HG02970 (cell line): ENCODE measurements around the gene ZNF580.

Experiments used
- ATAC-seq: cut with Tn5 transposase; IDR thresholded peaks from one replicate; pipeline ENCODE4 v1.9.1; 2021; ENCODE audit warnings: mild to moderate bottlenecking, moderate library complexity, moderate number of reproducible peaks; ENCODE audit not compliant: unreplicated experiment, low FRiP score

ZNF580 gene

GRCh38 chr19:55674841-55675660 lies 34.2 kb downstream of the ZNF580 start, which contains the start of gene EPN1:
Gene EPN1, plus strand, starts transcription at chr19:55675226. Its CDS starts 3,402 bp downstream, at chr19:55678628.
- ATAC-seq: peak; percentile 70

- no peak for ATAC-seq
These were observed 35.0 kb downstream of the ZNF580 start for GRCh38 chr19:55675661-55676354.

- no peak for ATAC-seq
These were observed 35.6 kb downstream of the ZNF580 start for GRCh38 chr19:55676383-55676782.

GRCh38 chr19:55676889-55677505 lies 36.2 kb downstream of the ZNF580 start:
- no peak for ATAC-seq

- ATAC-seq: no peak
These were observed 36.8 kb downstream of the ZNF580 start for GRCh38 chr19:55677572-55678028.

GRCh38 chr19:55678121-55678671 lies 37.4 kb downstream of the ZNF580 start:
- peak; percentile 50 for ATAC-seq

GRCh38 chr19:55679343-55680257 lies 38.8 kb downstream of the ZNF580 start:
- no peak for ATAC-seq

- no peak for ATAC-seq
These were observed 39.7 kb downstream of the ZNF580 start for GRCh38 chr19:55680339-55681130.

- ATAC-seq: no peak
These were observed 40.6 kb downstream of the ZNF580 start for GRCh38 chr19:55681131-55682092.

GRCh38 chr19:55683449-55684261 lies 42.9 kb downstream of the ZNF580 start:
- ATAC-seq: no peak

- ATAC-seq: no peak
These were observed 44.3 kb downstream of the ZNF580 start for GRCh38 chr19:55684946-55685681.

GRCh38 chr19:55685776-55686175 lies 45.0 kb downstream of the ZNF580 start:
- no peak for ATAC-seq

- no peak for ATAC-seq
These were observed 45.7 kb downstream of the ZNF580 start for GRCh38 chr19:55686311-55687050.

- ATAC-seq: no peak
These were observed 46.7 kb downstream of the ZNF580 start for GRCh38 chr19:55687281-55688201.
